Transverse colon (tissue), 4 donors: ENCODE data around the gene MBTD1. TPM values are rescaled to one million over a fixed set of nuclear protein-coding genes. Genes with fewer than 3 reads are reported as not detected.

ENCODE experiments used
- DNase-seq: peaks from one replicate; pipeline ENCODE4 v3.0.0-alpha.2; 2019
- H3K27ac ChIP-seq, 4 donors: fragments of 200-600 bp; sonication (generic); 2 replicates each; pipeline ENCODE4 v1.5.1; 2016 to 2018; ENCODE audit warnings: inconsistent platforms in 4 of 4
- H3K27me3 ChIP-seq: fragments of 200-600 bp; sonication (generic); 2 replicates; pipeline ENCODE4 v1.5.1; 2017; ENCODE audit warnings: inconsistent platforms
- H3K36me3 ChIP-seq, 4 donors: fragments of 200-600 bp; sonication (generic); 2 replicates each; pipeline ENCODE4 v1.5.1; 2017 to 2019; ENCODE audit warnings: inconsistent platforms in 4 of 4
- H3K4me1 ChIP-seq, 4 donors: fragments of 200-600 bp; sonication (generic); 2 replicates each; pipeline ENCODE4 v1.5.1; 2017 to 2020; ENCODE audit warnings: inconsistent platforms in 4 of 4
- H3K4me3 ChIP-seq, 4 donors: fragments of 200-600 bp; sonication (generic); 1 replicate in 1 of 4; 2 replicates in 3 of 4; pipeline versions ENCODE4 v1.5.1 to v1.6.1; 2017 to 2019; ENCODE audit warnings: inconsistent platforms in 4 of 4
- H3K9me3 ChIP-seq, 2 donors: fragments of 200-600 bp; sonication (generic); 2 replicates each; pipeline ENCODE4 v1.5.1; 2017 to 2019; ENCODE audit warnings: inconsistent platforms in 2 of 2
- CTCF ChIP-seq, 5 experiments: fragments of 200-600 bp in 3 of 5; fragments of 450-650 bp in 2 of 5; sonication (generic) in 3 of 5; IDR thresholded peaks; 1 replicate in 2 of 5; 2 replicates in 3 of 5; pipeline ENCODE4 v1.5.1; 2016 to 2017; ENCODE audit warnings: antibody characterized with exemption in 5 of 5, inconsistent platforms in 3 of 5, mild to moderate bottlenecking in 2 of 5, moderate library complexity in 1 of 5
- EP300 ChIP-seq: sonication (generic); formaldehyde crosslinking; IDR thresholded peaks from one replicate; pipeline ENCODE4 v1.6.1; 2017; ENCODE audit warnings: antibody characterized with exemption, low read depth
- POLR2A ChIP-seq: fragments of 450-650 bp; IDR thresholded peaks from one replicate; pipeline ENCODE4 v1.6.1; 2016; ENCODE audit warnings: antibody characterized with exemption, mild to moderate bottlenecking, moderate library complexity
- POLR2AphosphoS5 ChIP-seq, 3 donors: sonication (generic); formaldehyde crosslinking; IDR thresholded peaks; one replicate each; pipeline ENCODE4 v1.6.1; 2016; ENCODE audit warnings: antibody characterized with exemption in 3 of 3
- WGBS, 2 donors: methylation state at CpG; one replicate each; pipeline ENCODE4 v1.1.5; 2018; ENCODE audit warnings: low coverage in 1 of 2; 5-methylcytosine and 5-hydroxymethylcytosine counted together
- in situ Hi-C, 4 donors: fragments of 200-750 bp; cut with MboI; loops; one replicate each; pipeline versions ENCODE4 v1.15.0 to v1.15.1; 2017; ENCODE audit warnings: low sequenced_read_pairs in 3 of 4, low pct_ligation_motif_present in 1 of 4, low pct_unique_long_range_greater_than_20kb in 1 of 4
- intact Hi-C: fragments of 100-400 bp; cut with DNase I; formaldehyde crosslinking; loops from one replicate; pipeline ENCODE4 v1.15.1; 2023; ENCODE audit warnings: low total_unique reads
- total RNA-seq, 4 donors: library from RNA; depleted of rRNA; stranded (reverse); fragments of >200 nt; gene quantifications; one replicate each; pipeline ENCODE4 v1.1.0, GENCODE V29; 2016

Gene MBTD1
- total RNA-seq, 4 donors from 2014 or later, result 3.8 to 28.1 (median 12.3) TPM

DNA sequence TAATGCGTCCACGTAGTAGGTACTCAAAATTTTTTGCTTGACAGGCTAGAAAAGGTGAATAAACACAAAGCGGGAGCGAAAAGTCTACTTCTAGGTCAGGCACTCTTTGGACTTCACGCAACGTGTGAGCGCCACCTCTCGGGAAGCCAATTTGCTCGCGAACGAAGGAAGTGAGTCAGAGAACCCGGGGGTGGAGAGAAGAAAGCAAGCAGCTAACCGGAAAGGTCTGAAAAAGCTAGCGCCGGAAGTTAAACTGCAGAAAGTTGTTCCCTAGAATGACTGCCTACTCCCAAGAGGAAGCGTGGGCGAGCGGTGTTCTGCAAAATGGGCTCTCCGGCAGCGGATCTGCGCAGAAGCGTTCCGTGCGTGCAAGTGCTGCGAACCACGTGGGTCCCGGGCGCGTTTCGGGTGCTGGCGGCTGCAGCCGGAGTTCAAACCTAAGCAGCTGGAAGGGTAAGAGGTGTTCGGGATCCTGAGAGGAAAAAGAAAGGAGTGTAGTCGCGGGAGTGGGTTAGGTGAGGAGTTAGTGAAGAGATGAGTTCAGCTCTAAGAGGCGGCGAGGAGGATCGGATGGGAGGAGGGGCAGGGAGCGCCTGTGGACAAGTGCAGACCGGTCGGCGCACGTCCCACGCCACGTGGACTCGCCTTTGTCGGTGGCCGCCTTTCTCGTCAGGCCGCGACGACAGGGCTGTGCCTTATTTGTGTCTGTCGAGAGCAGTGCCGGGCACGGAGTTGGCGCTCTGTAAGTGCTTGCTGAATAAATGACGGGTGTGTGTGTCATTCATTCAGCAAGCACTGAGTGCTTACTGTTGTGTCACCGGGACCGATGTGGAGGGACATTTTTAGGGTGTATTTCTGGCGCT, 106.4 kb downstream of the MBTD1 start, which contains the start of gene NME1:
Gene NME1, plus strand, starts transcription at position 350 of the 863 bp plus-strand sequence. CDS start 2,096 bp downstream, outside the sequence.
- in situ Hi-C loops (loop anchor here (5.0 to 25.0 kb wide), 3 partner anchors 149 to 291 kb away; partner anchors contain the start of gene TOB1 (in 2 of the 4)), intact Hi-C loops (loop anchor here (2.0 to 5.0 kb wide), 2 partner anchors 35 to 151 kb away; no protein-coding TSS in a partner anchor)
- Histone ChIP-seq H3K4me1 (peaks cover 9 to 24% (median 22%) of the 10 kb centered on the region in 4 donors), H3K9me3 (no peaks in the 10 kb centered on the region), H3K36me3 (no peaks in the 10 kb centered on the region), H3K27ac (peak within 1 kb of the TSS; percentile 85 to 91 (median 88)), H3K4me3 (peak within 1 kb of the TSS; percentile 27 to 63 (median 42)), H3K27me3 (no peaks in the 10 kb centered on the region)
- 0 to 1% methylated on average over 16 to 60 of the region's 60 CpGs for WGBS, 2 donors
- peak; percentile 96 for DNase-seq
- TF ChIP-seq POLR2AphosphoS5 (IDR thresholded peaks at IDR 0.05), result peak; percentile 61 to 80 (median 70)
- peak; percentile 50 for TF ChIP-seq POLR2A
- TF ChIP-seq CTCF (IDR thresholded peaks at IDR 0.05), result peak; percentile 64 to 82 (median 74)
- no peak for TF ChIP-seq EP300

GRCh38 chr17:51152766-51153209, 107.1 kb downstream of the MBTD1 start:
- H3K4me3 ChIP-seq, result peak overlapping the region in 3 of 4 donors; percentile 30 to 63 (median 46)
- intact Hi-C loops (loop anchor here (2.0 to 5.0 kb wide), 2 partner anchors 34 to 150 kb away; no protein-coding TSS in a partner anchor), in situ Hi-C loops (loop anchor here (5.0 to 25.0 kb wide), 3 partner anchors 148 to 290 kb away; partner anchors contain the start of gene TOB1 (in 2 of the 4))
- WGBS, 2 donors, result 10 to 11% methylated on average over 8 of the region's 8 CpGs
- H3K36me3 ChIP-seq, result no peaks in the 10 kb centered on the region
- no peak for DNase-seq
- no peak for TF ChIP-seq POLR2AphosphoS5 (IDR thresholded peaks at IDR 0.05)
- TF ChIP-seq POLR2A, result no peak
- no peak for TF ChIP-seq EP300
- TF ChIP-seq CTCF (IDR thresholded peaks at IDR 0.05), result no peak
- H3K4me1 ChIP-seq, result peaks cover 9 to 24% (median 22%) of the 10 kb centered on the region in 4 donors
- no peaks in the 10 kb centered on the region for H3K9me3 ChIP-seq
- H3K27me3 ChIP-seq, result no peaks in the 10 kb centered on the region
- H3K27ac ChIP-seq, result peak overlapping the region; percentile 85 to 91 (median 88)

- no peak for DNase-seq
- Histone ChIP-seq H3K4me3 (no peak overlapping the region), H3K36me3 (no peaks in the 10 kb centered on the region), H3K27ac (no peak overlapping the region), H3K27me3 (no peaks in the 10 kb centered on the region), H3K4me1 (peaks cover 9 to 24% (median 22%) of the 10 kb centered on the region in 4 donors), H3K9me3 (no peaks in the 10 kb centered on the region)
- intact Hi-C loops, result loop anchor here (5.0 kb wide), 1 partner anchor 149 kb away; no protein-coding TSS in a partner anchor
- no peak for TF ChIP-seq CTCF (IDR thresholded peaks at IDR 0.05)
- TF ChIP-seq POLR2AphosphoS5 (IDR thresholded peaks at IDR 0.05), result no peak
- no peak for TF ChIP-seq POLR2A
- no peak for TF ChIP-seq EP300
- in situ Hi-C loops, result loop anchor here (5.0 to 25.0 kb wide), 3 partner anchors 146 to 289 kb away; partner anchors contain the start of gene TOB1 (in 2 of the 4)
- WGBS, 2 donors, result 86% methylated on average over 5 of the region's 5 CpGs
Measured at GRCh38 chr17:51150932-51151331, 108.9 kb downstream of the MBTD1 start.

DNA sequence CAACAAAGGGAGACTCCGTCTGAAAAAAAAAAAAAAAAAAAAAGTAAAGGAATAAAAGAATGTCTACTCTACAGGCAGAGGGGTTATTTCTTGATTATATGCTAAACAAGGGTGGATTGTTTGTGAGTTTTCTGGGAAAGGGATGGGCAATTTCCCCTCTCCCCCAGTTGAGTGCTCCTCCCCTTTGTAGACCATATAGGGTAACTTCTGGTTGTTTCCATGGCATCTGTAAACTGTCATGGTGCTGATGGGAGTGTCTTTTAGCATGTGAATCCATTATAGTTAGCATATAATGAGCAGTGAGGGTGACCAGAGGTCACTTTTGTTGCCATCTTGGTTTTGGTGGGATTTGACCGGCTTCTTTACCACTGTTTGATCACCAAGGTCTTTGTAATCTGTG, 110.7 kb downstream of the MBTD1 start:
- in situ Hi-C loops, result no loop called here
- WGBS, 2 donors, result 96% methylated on average over 2 of the region's 2 CpGs; no CpG with 5 or more reads in 1 of the 2 donors

More for the DNA sequence above, 110.7 kb downstream of the MBTD1 start:
- Histone ChIP-seq H3K4me3 (no peak overlapping the region), H3K27me3 (no peaks in the 10 kb centered on the region), H3K27ac (no peak overlapping the region), H3K36me3 (no peaks in the 10 kb centered on the region), H3K4me1 (peaks cover 2 to 12% (median 12%) of the 10 kb centered on the region in 4 donors), H3K9me3 (no peaks in the 10 kb centered on the region)
- DNase-seq, result no peak
- TF ChIP-seq CTCF (IDR thresholded peaks at IDR 0.05) (no peak), POLR2AphosphoS5 (IDR thresholded peaks at IDR 0.05) (no peak), POLR2A (no peak), EP300 (no peak)
- intact Hi-C loops, result no loop called here
